SK-N-SH treated with all-trans-retinoic acid at 6 μM for 48 hours (cell line): ENCODE data around the gene CLTA.
"Not testable (repeated sequence)": the region's sequence is repeated elsewhere in the genome, so short reads cannot be mapped to it uniquely, and the experiment has no call there.

Experiments
- ATAC-seq: fragments of 200-7000 bp; cut with Tn5 transposase; 3 replicates; pipeline ENCODE4 v1.9.1; 2020; ENCODE audit warnings: mild to moderate bottlenecking, moderate library complexity
- ARNTL ChIP-seq: fragments of 450-650 bp; formaldehyde crosslinking; IDR thresholded peaks from 2 replicates; pipeline ENCODE4 v1.5.0; 2020; ENCODE audit warnings: low read depth, mild to moderate bottlenecking, moderate library complexity, borderline replicate concordance
- BACH2 ChIP-seq: fragments of 250-450 bp; sonication (Bioruptor Pico); IDR thresholded peaks from 2 replicates; pipeline ENCODE4 v1.9.0; 2021; ENCODE audit warnings: mild to moderate bottlenecking, borderline replicate concordance
- CREB5 ChIP-seq: fragments of 250-450 bp; sonication (Bioruptor Pico); IDR thresholded peaks from 2 replicates; pipeline ENCODE4 v1.5.1; 2020; ENCODE audit warnings: low read depth, mild to moderate bottlenecking, moderate library complexity
- CSDC2 ChIP-seq: fragments of 250-450 bp; sonication (Bioruptor Pico); IDR thresholded peaks from 2 replicates; pipeline ENCODE4 v1.5.0; 2020; ENCODE audit warnings: mild to moderate bottlenecking, moderate library complexity
- GLIS3 ChIP-seq: fragments of 250-450 bp; sonication (Bioruptor Pico); IDR thresholded peaks from 2 replicates; pipeline ENCODE4 v1.5.0; 2020; ENCODE audit warnings: mild to moderate bottlenecking, moderate library complexity
- ISL1 ChIP-seq: fragments of 250-450 bp; sonication (Bioruptor Pico); IDR thresholded peaks from 2 replicates; pipeline ENCODE4 v2.1.2; 2022; ENCODE audit warnings: mild to moderate bottlenecking, moderate library complexity
- OSR1 ChIP-seq: fragments of 250-450 bp; sonication (Bioruptor Pico); IDR thresholded peaks from 2 replicates; pipeline ENCODE4 v1.8.0; 2022; ENCODE audit warnings: moderate library complexity, mild to moderate bottlenecking, inconsistent platforms
- POU6F1 ChIP-seq: fragments of 250-450 bp; sonication (Bioruptor Pico); IDR thresholded peaks from 2 replicates; pipeline ENCODE4 v1.8.0; 2021; ENCODE audit warnings: low read depth, mild to moderate bottlenecking, moderate library complexity, borderline replicate concordance
- PPARA ChIP-seq: fragments of 250-450 bp; sonication (Bioruptor Pico); IDR thresholded peaks from 2 replicates; pipeline ENCODE4 v1.5.0; 2020; ENCODE audit warnings: mild to moderate bottlenecking, borderline replicate concordance
- SNAI2 ChIP-seq: fragments of 250-450 bp; sonication (Bioruptor Pico); IDR thresholded peaks from 2 replicates; pipeline ENCODE4 v1.5.0; 2020; ENCODE audit warnings: mild to moderate bottlenecking, moderate library complexity
- TCF4 ChIP-seq: fragments of 250-450 bp; sonication (Bioruptor Pico); IDR thresholded peaks from 2 replicates; pipeline ENCODE4 v1.8.0; 2021; ENCODE audit warnings: mild to moderate bottlenecking, moderate library complexity, borderline replicate concordance
- TOX ChIP-seq: fragments of 250-450 bp; sonication (Bioruptor Pico); IDR thresholded peaks from 2 replicates; pipeline ENCODE4 v1.8.0; 2021; ENCODE audit warnings: mild to moderate bottlenecking, moderate library complexity, borderline replicate concordance
- ZC3H10 ChIP-seq: fragments of 250-450 bp; sonication (Bioruptor Pico); IDR thresholded peaks from 2 replicates; pipeline ENCODE4 v1.5.1; 2021; ENCODE audit warnings: mild to moderate bottlenecking, moderate library complexity
- ZFP3 ChIP-seq: fragments of 250-450 bp; sonication (Bioruptor Pico); IDR thresholded peaks from 2 replicates; pipeline ENCODE4 v1.5.0; 2020; ENCODE audit warnings: mild to moderate bottlenecking, moderate library complexity
- ZFP30 ChIP-seq: fragments of 450-650 bp; formaldehyde crosslinking; IDR thresholded peaks from 2 replicates; pipeline ENCODE4 v1.5.0; 2022; ENCODE audit warnings: mild to moderate bottlenecking, moderate library complexity
- ZNF565 ChIP-seq: fragments of 450-650 bp; formaldehyde crosslinking; conservative IDR thresholded peaks from 2 replicates; pipeline ENCODE4 v1.5.0; 2020; ENCODE audit warnings: low read depth, mild to moderate bottlenecking, moderate library complexity
- ZNF70 ChIP-seq: fragments of 450-650 bp; formaldehyde crosslinking; IDR thresholded peaks from 2 replicates; pipeline ENCODE4 v1.5.0; 2020; ENCODE audit warnings: mild to moderate bottlenecking, moderate library complexity
- ZNF8 ChIP-seq: fragments of 450-650 bp; formaldehyde crosslinking; IDR thresholded peaks from 2 replicates; pipeline ENCODE4 v1.5.0; 2020; ENCODE audit warnings: mild to moderate bottlenecking, moderate library complexity
- TF ChIP-seq, protein P1 (sequence below): fragments of 250-450 bp; sonication (Bioruptor Pico); IDR thresholded peaks from 2 replicates; pipeline ENCODE4 v1.5.0; 2020; ENCODE audit warnings: mild to moderate bottlenecking, moderate library complexity
- TF ChIP-seq, protein P2 (sequence below): fragments of 250-450 bp; sonication (Bioruptor Pico); IDR thresholded peaks from 2 replicates; pipeline ENCODE4 v1.8.0; 2020; ENCODE audit warnings: mild to moderate bottlenecking, moderate library complexity, borderline replicate concordance

The CLTA gene

DNA sequence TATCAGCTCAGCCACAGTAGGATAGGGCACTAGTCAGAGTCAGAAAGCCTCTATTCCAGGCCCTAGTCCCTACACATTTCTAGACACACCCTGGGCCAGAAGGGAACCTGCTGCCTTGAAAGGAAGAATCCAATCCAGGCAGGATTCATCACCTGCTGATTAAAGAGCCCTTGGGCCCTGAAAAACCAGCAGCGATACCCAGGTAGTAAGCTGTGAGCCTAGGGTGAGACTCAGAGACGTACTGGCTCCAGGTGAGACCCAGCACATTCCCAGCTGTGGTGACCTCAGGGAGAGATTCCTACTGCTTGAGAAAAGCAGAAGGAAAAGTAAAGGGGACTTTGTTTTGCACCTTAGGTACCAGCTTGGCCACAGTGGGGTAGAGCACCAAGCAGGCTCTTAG lies 16.9 kb upstream of the CLTA start:
- no peak for ATAC-seq
- TF ChIP-seq ISL1 (CRISPR knock-in tag): no peak
- no peak for TF ChIP-seq POU6F1
- TF ChIP-seq CSDC2 (CRISPR knock-in tag): no peak
- TF ChIP-seq SNAI2 (CRISPR knock-in tag): no peak
- TF ChIP-seq TCF4 (CRISPR knock-in tag): no peak
- no peak for TF ChIP-seq BACH2 (CRISPR knock-in tag)

DNA sequence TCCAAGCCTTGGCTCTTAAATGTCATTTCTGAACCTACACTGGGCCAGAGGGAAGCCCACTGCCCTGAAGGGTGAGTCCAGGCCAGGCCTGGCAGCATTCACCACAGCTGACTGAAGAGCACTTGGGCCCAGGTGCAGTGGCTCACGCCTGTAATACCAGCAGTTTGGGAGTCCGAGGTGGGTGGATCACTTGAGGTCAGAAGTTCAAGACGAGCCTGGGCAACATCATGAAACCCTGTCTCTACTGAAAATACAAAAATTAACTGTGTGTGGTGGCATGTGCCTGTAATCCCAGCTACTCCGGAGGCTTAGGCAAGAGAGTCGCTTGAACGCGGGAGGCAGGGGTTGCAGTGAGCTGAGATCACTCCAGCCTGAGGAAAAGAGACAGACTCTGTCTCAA lies 16.4 kb upstream of the CLTA start:
- no peak for ATAC-seq
- TF ChIP-seq ARNTL (CRISPR knock-in tag) (no peak), ZNF565 (no peak), ZNF8 (no peak), BACH2 (CRISPR knock-in tag) (no peak), TOX (CRISPR knock-in tag) (no peak), ZC3H10 (CRISPR knock-in tag) (no peak), SNAI2 (CRISPR knock-in tag) (no peak), ZFP30 (CRISPR knock-in tag) (no peak), OSR1 (CRISPR knock-in tag) (no peak), PPARA (CRISPR knock-in tag) (no peak), CREB5 (CRISPR knock-in tag) (no peak), POU6F1 (no peak), ZFP3 (no peak), GLIS3 (no peak)
- TF ChIP-seq, protein P1, sequence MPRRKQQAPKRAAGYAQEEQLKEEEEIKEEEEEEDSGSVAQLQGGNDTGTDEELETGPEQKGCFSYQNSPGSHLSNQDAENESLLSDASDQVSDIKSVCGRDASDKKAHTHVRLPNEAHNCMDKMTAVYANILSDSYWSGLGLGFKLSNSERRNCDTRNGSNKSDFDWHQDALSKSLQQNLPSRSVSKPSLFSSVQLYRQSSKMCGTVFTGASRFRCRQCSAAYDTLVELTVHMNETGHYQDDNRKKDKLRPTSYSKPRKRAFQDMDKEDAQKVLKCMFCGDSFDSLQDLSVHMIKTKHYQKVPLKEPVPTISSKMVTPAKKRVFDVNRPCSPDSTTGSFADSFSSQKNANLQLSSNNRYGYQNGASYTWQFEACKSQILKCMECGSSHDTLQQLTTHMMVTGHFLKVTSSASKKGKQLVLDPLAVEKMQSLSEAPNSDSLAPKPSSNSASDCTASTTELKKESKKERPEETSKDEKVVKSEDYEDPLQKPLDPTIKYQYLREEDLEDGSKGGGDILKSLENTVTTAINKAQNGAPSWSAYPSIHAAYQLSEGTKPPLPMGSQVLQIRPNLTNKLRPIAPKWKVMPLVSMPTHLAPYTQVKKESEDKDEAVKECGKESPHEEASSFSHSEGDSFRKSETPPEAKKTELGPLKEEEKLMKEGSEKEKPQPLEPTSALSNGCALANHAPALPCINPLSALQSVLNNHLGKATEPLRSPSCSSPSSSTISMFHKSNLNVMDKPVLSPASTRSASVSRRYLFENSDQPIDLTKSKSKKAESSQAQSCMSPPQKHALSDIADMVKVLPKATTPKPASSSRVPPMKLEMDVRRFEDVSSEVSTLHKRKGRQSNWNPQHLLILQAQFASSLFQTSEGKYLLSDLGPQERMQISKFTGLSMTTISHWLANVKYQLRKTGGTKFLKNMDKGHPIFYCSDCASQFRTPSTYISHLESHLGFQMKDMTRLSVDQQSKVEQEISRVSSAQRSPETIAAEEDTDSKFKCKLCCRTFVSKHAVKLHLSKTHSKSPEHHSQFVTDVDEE (CRISPR knock-in tag): no peak
- TF ChIP-seq, all 23 proteins: peak for 0

DNA sequence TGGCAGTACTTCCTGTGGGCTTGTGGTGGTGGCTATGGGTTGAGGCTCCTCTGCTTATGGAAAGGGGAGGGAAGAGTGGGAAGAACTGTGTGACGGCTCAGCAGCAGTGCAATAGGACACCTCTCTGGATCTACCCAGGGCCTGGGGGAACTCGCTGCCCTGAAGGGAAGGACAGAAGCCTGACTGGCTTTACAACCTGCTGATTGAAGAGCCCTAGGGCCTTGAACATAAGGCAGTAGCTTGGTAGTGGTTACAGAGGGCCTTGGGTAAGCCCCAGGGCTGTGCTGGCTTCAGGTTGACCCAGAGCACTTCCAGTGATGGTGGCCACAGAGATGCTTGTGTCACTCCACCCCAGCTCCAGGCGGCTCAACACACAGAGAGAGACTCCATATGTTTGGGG lies 16.0 kb upstream of the CLTA start:
- ATAC-seq: no peak
- TF ChIP-seq CSDC2 (CRISPR knock-in tag): no peak
- no peak for TF ChIP-seq ZNF70 (CRISPR knock-in tag)

- ATAC-seq: not testable (repeated sequence)
Observed at GRCh38 chr9:36175209-36175608, 15.5 kb upstream of the CLTA start.

GRCh38 chr9:36176496-36176895 lies 14.2 kb upstream of the CLTA start:
- not testable (repeated sequence) for ATAC-seq

- TF ChIP-seq, protein P1 (CRISPR knock-in tag): no peak
- TF ChIP-seq, protein P2, sequence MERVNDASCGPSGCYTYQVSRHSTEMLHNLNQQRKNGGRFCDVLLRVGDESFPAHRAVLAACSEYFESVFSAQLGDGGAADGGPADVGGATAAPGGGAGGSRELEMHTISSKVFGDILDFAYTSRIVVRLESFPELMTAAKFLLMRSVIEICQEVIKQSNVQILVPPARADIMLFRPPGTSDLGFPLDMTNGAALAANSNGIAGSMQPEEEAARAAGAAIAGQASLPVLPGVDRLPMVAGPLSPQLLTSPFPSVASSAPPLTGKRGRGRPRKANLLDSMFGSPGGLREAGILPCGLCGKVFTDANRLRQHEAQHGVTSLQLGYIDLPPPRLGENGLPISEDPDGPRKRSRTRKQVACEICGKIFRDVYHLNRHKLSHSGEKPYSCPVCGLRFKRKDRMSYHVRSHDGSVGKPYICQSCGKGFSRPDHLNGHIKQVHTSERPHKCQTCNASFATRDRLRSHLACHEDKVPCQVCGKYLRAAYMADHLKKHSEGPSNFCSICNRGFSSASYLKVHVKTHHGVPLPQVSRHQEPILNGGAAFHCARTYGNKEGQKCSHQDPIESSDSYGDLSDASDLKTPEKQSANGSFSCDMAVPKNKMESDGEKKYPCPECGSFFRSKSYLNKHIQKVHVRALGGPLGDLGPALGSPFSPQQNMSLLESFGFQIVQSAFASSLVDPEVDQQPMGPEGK: no peak
- TF ChIP-seq ZFP3: no peak
- TF ChIP-seq ZNF565: no peak
- TF ChIP-seq, all 23 proteins: peak for 0
- no peak for ATAC-seq
Observed at GRCh38 chr9:36177571-36177970, 13.2 kb upstream of the CLTA start.

DNA sequence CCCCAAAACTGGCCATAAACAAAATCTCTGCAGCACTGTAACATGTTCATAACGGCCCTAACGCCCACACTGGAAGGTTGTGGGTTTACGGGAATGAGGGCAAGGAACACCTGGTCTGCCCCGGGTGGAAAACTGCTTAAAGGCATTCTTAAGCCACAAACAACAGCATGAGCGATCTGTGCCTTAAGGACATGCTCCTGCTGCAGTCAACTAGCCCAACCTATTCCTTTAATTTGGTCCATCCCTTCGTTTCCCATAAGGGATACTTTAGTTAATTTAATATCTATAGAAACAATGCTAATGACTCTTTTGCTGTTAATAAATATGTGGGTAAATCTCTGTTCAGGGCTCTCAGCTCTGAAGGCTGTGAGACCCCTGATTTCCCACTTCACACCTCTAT lies 10.5 kb upstream of the CLTA start:
- ATAC-seq: not testable (repeated sequence)
